ENCODE data around the gene ABCA1. TPM values are rescaled to one million over a fixed set of nuclear protein-coding genes. Genes with fewer than 3 reads are reported as not detected.
A peak's percentile ranks its signal among the peaks of the same experiment; 100 is the strongest.

The ABCA1 gene
- polyA plus RNA-seq, 1 donor (not counting 4 experiments of a cell fraction or from before 2014, with no cell fraction given): 23.0 TPM

GRCh38 chr9:104912606-104913005 is 15.3 kb downstream of the ABCA1 start:
- no peaks in the 10 kb centered on the region for H3K9me3 ChIP-seq (ENCODE audit: control insufficient read depth, low read depth, low read length)
- H3K27me3 ChIP-seq (ENCODE audit: control insufficient read depth, extremely low read depth, insufficient read depth, low read length): no peaks in the 10 kb centered on the region
- H3K36me3 ChIP-seq (ENCODE audit: control insufficient read depth in 2 of 2, extremely low read depth in 1 of 2, insufficient read depth in 2 of 2, low read length in 2 of 2): peaks cover 0 to 2% of the 10 kb centered on the region in 2 experiments
- FAIRE-seq: no peak
- no peak overlapping the region for H3K27ac ChIP-seq (ENCODE audit: control insufficient read depth, insufficient read depth, low read length)
- H2AFZ ChIP-seq (ENCODE audit: control insufficient read depth, low read length): no peak overlapping the region
- DNase-seq (ENCODE audit: low read depth, low spot score): no peak
- H3K4me1 ChIP-seq (ENCODE audit: control insufficient read depth, extremely low read depth, insufficient read depth, low read length): peaks cover 34% of the 10 kb centered on the region
- no peak overlapping the region for H3K9ac ChIP-seq (ENCODE audit: control insufficient read depth, extremely low read depth, insufficient read depth, low read length)
- peaks cover 78% of the 10 kb centered on the region for H3K79me2 ChIP-seq (ENCODE audit: control insufficient read depth, insufficient read depth, low read length)
- H3K4me2 ChIP-seq (ENCODE audit: control insufficient read depth, extremely low read depth, insufficient read depth, low read depth, low read length): no peak overlapping the region
- no peaks in the 10 kb centered on the region for H3K9me1 ChIP-seq (ENCODE audit: control insufficient read depth, extremely low read depth, insufficient read depth, low read length)
- no peak overlapping the region for H3K4me3 ChIP-seq (ENCODE audit: control insufficient read depth in 2 of 3, extremely low read depth in 1 of 3, insufficient read depth in 2 of 3, low read depth in 1 of 3, low read length in 3 of 3)
- H4K20me1 ChIP-seq (ENCODE audit: control insufficient read depth, extremely low read depth, insufficient read depth, low read length): no peaks in the 10 kb centered on the region
- TF ChIP-seq EZH2 (IDR thresholded peaks at IDR 0.05; ENCODE audit: low read length) (no peak), CTCF (optimal IDR thresholded peaks at IDR 0.05 in 1 of 3, IDR thresholded peaks at IDR 0.05 in 1 of 3, conservative IDR thresholded peaks at IDR 0.05 in 1 of 3; ENCODE audit: extremely low read depth in 1 of 3, insufficient read depth in 2 of 3, low read length in 3 of 3) (no peak)
- dilution Hi-C loops (cut with MboI; ENCODE audit: extremely low pct_ligation_motif_present, low sequenced_read_pairs): no loop called here

GRCh38 chr9:104911032-104911607 is 16.8 kb downstream of the ABCA1 start:
- Histone ChIP-seq H3K27me3 (ENCODE audit: control insufficient read depth, extremely low read depth, insufficient read depth, low read length) (no peaks in the 10 kb centered on the region), H3K9me3 (ENCODE audit: control insufficient read depth, low read depth, low read length) (no peaks in the 10 kb centered on the region), H3K27ac (ENCODE audit: control insufficient read depth, insufficient read depth, low read length) (no peak overlapping the region), H3K4me1 (ENCODE audit: control insufficient read depth, extremely low read depth, insufficient read depth, low read length) (peaks cover 49% of the 10 kb centered on the region), H3K9ac (ENCODE audit: control insufficient read depth, extremely low read depth, insufficient read depth, low read length) (no peak overlapping the region), H3K36me3 (ENCODE audit: control insufficient read depth in 2 of 2, extremely low read depth in 1 of 2, insufficient read depth in 2 of 2, low read length in 2 of 2) (peaks cover 0 to 2% of the 10 kb centered on the region in 2 experiments), H3K4me3 (ENCODE audit: control insufficient read depth in 2 of 3, extremely low read depth in 1 of 3, insufficient read depth in 2 of 3, low read depth in 1 of 3, low read length in 3 of 3) (no peak overlapping the region), H2AFZ (ENCODE audit: control insufficient read depth, low read length) (no peak overlapping the region), H3K9me1 (ENCODE audit: control insufficient read depth, extremely low read depth, insufficient read depth, low read length) (no peaks in the 10 kb centered on the region), H3K4me2 (ENCODE audit: control insufficient read depth, extremely low read depth, insufficient read depth, low read depth, low read length) (peak overlapping the region; percentile 65), H3K79me2 (ENCODE audit: control insufficient read depth, insufficient read depth, low read length) (peaks cover 78% of the 10 kb centered on the region), H4K20me1 (ENCODE audit: control insufficient read depth, extremely low read depth, insufficient read depth, low read length) (no peaks in the 10 kb centered on the region)
- DNase-seq (ENCODE audit: low read depth, low spot score) (no peak), FAIRE-seq (peak; percentile 68)
- dilution Hi-C loops (cut with MboI; ENCODE audit: extremely low pct_ligation_motif_present, low sequenced_read_pairs): no loop called here
- TF ChIP-seq CTCF (optimal IDR thresholded peaks at IDR 0.05 in 1 of 3, IDR thresholded peaks at IDR 0.05 in 1 of 3, conservative IDR thresholded peaks at IDR 0.05 in 1 of 3; ENCODE audit: extremely low read depth in 1 of 3, insufficient read depth in 2 of 3, low read length in 3 of 3) (no peak), EZH2 (IDR thresholded peaks at IDR 0.05; ENCODE audit: low read length) (no peak)

All from keratinocyte (primary cell).